Sigmoid colon (tissue), 7 donors: ENCODE results near the gene ALKBH3. TPM values are rescaled to one million over a fixed set of nuclear protein-coding genes. Genes with fewer than 3 reads are reported as not detected.

Experiments used
- DNase-seq: peaks from one replicate; pipeline ENCODE4 v3.0.0-alpha.2; 2019
- H3K27ac ChIP-seq, 4 donors: fragments of 200-600 bp; sonication (generic); one replicate each; pipeline ENCODE4 v1.5.1; 2016 to 2019; ENCODE audit warnings: mild to moderate bottlenecking in 1 of 4
- H3K27me3 ChIP-seq, 3 donors: fragments of 200-600 bp; sonication (generic); one replicate each; pipeline ENCODE4 v1.5.1; 2019; ENCODE audit warnings: mild to moderate bottlenecking in 1 of 3
- H3K36me3 ChIP-seq, 4 donors: fragments of 200-600 bp; sonication (generic); one replicate each; pipeline ENCODE4 v1.5.1; 2016 to 2019
- H3K4me1 ChIP-seq, 4 donors: fragments of 200-600 bp; sonication (generic); one replicate each; pipeline ENCODE4 v1.5.1; 2017 to 2019
- H3K4me3 ChIP-seq, 4 donors: fragments of 200-600 bp; sonication (generic); one replicate each; pipeline ENCODE4 v1.5.1; 2017 to 2019; ENCODE audit warnings: mild to moderate bottlenecking in 2 of 4, moderate library complexity in 1 of 4
- H3K9me3 ChIP-seq, 4 donors: fragments of 200-600 bp in 3 of 4; sonication (generic) in 3 of 4; one replicate each; pipeline versions ENCODE4 v1.5.1 to v1.6.1; 2013 to 2019
- EP300 ChIP-seq, 4 donors: sonication (generic); formaldehyde crosslinking; IDR thresholded peaks; one replicate each; pipeline ENCODE4 v1.6.1; 2017; ENCODE audit warnings: antibody characterized with exemption in 4 of 4
- POLR2A ChIP-seq, 2 donors: fragments of 450-650 bp; IDR thresholded peaks; one replicate each; pipeline ENCODE4 v1.6.1; 2016; ENCODE audit warnings: antibody characterized with exemption in 2 of 2, mild to moderate bottlenecking in 2 of 2, moderate library complexity in 2 of 2
- POLR2AphosphoS5 ChIP-seq, 4 donors: sonication (generic); formaldehyde crosslinking; IDR thresholded peaks; one replicate each; pipeline ENCODE4 v1.6.1; 2017; ENCODE audit warnings: antibody characterized with exemption in 4 of 4
- WGBS, 2 donors: extraction: QIAGEN DNeasy Blood & Tissue Kit; methylation state at CpG; one replicate each; pipeline ENCODE4 v1.1.7; 2013; 5-methylcytosine and 5-hydroxymethylcytosine counted together
- intact Hi-C: fragments of 100-400 bp; cut with DNase I; formaldehyde crosslinking; loops from one replicate; pipeline ENCODE4 v1.15.1; 2023
- polyA plus RNA-seq, 3 donors: library from polyadenylated mRNA; stranded (reverse); fragments of 200-250 nt; gene quantifications; one replicate each; pipeline ENCODE4 v1.2.3, GENCODE V29; 2013
- total RNA-seq, 4 donors: library from RNA; depleted of rRNA; stranded (reverse); fragments of >200 nt; gene quantifications; one replicate each; pipeline ENCODE4 v1.1.0, GENCODE V29; 2016
- TF ChIP-seq, protein P1 (sequence below), 4 experiments: fragments of 450-650 bp in 3 of 4; fragments of 200-600 bp in 1 of 4; IDR thresholded peaks; one replicate each; pipeline ENCODE4 v1.5.1; 2016 to 2019; ENCODE audit warnings: antibody characterized with exemption in 4 of 4, mild to moderate bottlenecking in 3 of 4, moderate library complexity in 2 of 4
- donor health status: healthy with polysubstance abuse.
- donor health status: Bipolar disorder and iron deficiency.
- donor health status: healthy.

ALKBH3 gene
- total and polyA plus RNA-seq, 7 donors: 15.7 to 31.2 (median 27.3) TPM

DNA sequence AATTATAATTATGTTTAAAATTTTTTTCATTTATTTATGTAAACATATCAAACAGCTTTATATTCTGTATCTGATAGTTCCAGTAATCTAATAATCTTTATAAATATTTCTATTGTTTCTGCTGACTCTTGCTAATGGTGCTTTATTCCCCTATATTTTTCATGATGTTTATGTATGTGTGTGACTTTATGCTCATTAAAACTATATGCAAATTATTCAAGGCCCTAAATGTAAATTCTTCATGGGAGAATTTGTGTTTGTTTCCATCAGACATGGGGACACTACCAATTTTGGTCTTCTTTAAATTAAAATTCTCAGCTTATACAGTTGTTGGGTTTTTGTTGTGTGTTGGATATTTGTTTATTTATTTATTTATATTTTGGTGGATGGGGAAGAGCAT, 13.7 kb upstream of the ALKBH3 start:
- intact Hi-C loops: no loop called here
- no peak for DNase-seq
- Histone ChIP-seq H3K4me1 (no peaks in the 10 kb centered on the region), H3K27me3 (peaks cover 0 to 20% (median 0%) of the 10 kb centered on the region in 3 donors), H3K4me3 (no peak overlapping the region), H3K9me3 (no peaks in the 10 kb centered on the region), H3K27ac (no peak overlapping the region), H3K36me3 (no peaks in the 10 kb centered on the region)
- TF ChIP-seq EP300 (IDR thresholded peaks at IDR 0.05): no peak
- TF ChIP-seq, protein P1, sequence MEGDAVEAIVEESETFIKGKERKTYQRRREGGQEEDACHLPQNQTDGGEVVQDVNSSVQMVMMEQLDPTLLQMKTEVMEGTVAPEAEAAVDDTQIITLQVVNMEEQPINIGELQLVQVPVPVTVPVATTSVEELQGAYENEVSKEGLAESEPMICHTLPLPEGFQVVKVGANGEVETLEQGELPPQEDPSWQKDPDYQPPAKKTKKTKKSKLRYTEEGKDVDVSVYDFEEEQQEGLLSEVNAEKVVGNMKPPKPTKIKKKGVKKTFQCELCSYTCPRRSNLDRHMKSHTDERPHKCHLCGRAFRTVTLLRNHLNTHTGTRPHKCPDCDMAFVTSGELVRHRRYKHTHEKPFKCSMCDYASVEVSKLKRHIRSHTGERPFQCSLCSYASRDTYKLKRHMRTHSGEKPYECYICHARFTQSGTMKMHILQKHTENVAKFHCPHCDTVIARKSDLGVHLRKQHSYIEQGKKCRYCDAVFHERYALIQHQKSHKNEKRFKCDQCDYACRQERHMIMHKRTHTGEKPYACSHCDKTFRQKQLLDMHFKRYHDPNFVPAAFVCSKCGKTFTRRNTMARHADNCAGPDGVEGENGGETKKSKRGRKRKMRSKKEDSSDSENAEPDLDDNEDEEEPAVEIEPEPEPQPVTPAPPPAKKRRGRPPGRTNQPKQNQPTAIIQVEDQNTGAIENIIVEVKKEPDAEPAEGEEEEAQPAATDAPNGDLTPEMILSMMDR (IDR thresholded peaks at IDR 0.05): no peak
- no peak for TF ChIP-seq POLR2AphosphoS5 (IDR thresholded peaks at IDR 0.05)
- no peak for TF ChIP-seq POLR2A (IDR thresholded peaks at IDR 0.05)

GRCh38 chr11:43868852-43869567, 11.6 kb upstream of the ALKBH3 start:
- no peaks in the 10 kb centered on the region for H3K4me1 ChIP-seq
- intact Hi-C loops: no loop called here
- H3K27me3 ChIP-seq: peaks cover 0 to 36% (median 0%) of the 10 kb centered on the region in 3 donors
- DNase-seq: no peak
- H3K36me3 ChIP-seq: no peaks in the 10 kb centered on the region
- H3K4me3 ChIP-seq: no peak overlapping the region
- 2 to 6% methylated on average over 5 of the region's 5 CpGs for WGBS, 2 donors
- no peak overlapping the region for H3K27ac ChIP-seq
- TF ChIP-seq POLR2A (IDR thresholded peaks at IDR 0.05) (no peak), POLR2AphosphoS5 (IDR thresholded peaks at IDR 0.05) (no peak), EP300 (IDR thresholded peaks at IDR 0.05) (no peak)
- TF ChIP-seq, protein P1 (IDR thresholded peaks at IDR 0.05): no peak
- no peaks in the 10 kb centered on the region for H3K9me3 ChIP-seq

DNA sequence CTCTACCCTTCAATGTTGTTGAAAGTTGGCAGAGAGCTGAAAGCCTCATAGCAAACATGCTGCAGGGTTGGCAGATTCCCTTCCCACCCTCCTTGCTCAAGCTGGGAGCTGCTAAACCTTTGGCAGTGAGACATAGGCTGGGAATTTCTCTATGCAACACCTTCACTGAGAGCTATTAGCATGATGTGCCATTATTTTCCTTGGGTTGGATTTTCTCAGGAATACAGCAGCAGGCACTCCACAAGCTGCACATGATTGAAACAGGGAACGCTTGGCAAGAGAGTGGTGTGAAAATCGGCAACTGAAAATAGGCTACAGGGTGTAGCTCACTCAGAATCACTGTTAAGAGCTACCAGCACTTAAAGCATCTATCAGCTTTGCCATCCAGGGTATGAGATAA, 9.6 kb upstream of the ALKBH3 start:
- H3K27ac ChIP-seq: no peak overlapping the region
- H3K4me1 ChIP-seq: no peaks in the 10 kb centered on the region
- intact Hi-C loops: no loop called here
- 84 to 92% methylated on average over 2 of the region's 2 CpGs for WGBS, 2 donors
- TF ChIP-seq POLR2AphosphoS5 (IDR thresholded peaks at IDR 0.05) (no peak), EP300 (IDR thresholded peaks at IDR 0.05) (no peak), POLR2A (IDR thresholded peaks at IDR 0.05) (no peak)
- TF ChIP-seq, protein P1 (IDR thresholded peaks at IDR 0.05): no peak
- H3K4me3 ChIP-seq: no peak overlapping the region
- peaks cover 0 to 47% (median 10%) of the 10 kb centered on the region in 3 donors for H3K27me3 ChIP-seq
- H3K9me3 ChIP-seq: no peaks in the 10 kb centered on the region
- H3K36me3 ChIP-seq: no peaks in the 10 kb centered on the region
- no peak for DNase-seq

- intact Hi-C loops: no loop called here
- peaks cover 0 to 56% (median 10%) of the 10 kb centered on the region in 3 donors for H3K27me3 ChIP-seq
- no peaks in the 10 kb centered on the region for H3K36me3 ChIP-seq
- DNase-seq: no peak
- no peaks in the 10 kb centered on the region for H3K4me1 ChIP-seq
- H3K27ac ChIP-seq: no peak overlapping the region
- TF ChIP-seq POLR2A (IDR thresholded peaks at IDR 0.05) (no peak), POLR2AphosphoS5 (IDR thresholded peaks at IDR 0.05) (no peak), EP300 (IDR thresholded peaks at IDR 0.05) (no peak)
- TF ChIP-seq, protein P1 (IDR thresholded peaks at IDR 0.05): no peak
- H3K9me3 ChIP-seq: no peaks in the 10 kb centered on the region
- 78 to 81% methylated on average over 7 of the region's 7 CpGs for WGBS, 2 donors
- H3K4me3 ChIP-seq: no peak overlapping the region
These were observed 7.6 kb upstream of the ALKBH3 start for GRCh38 chr11:43872995-43873394.

GRCh38 chr11:43874078-43874477, 6.6 kb upstream of the ALKBH3 start:
- peaks cover 0 to 56% (median 10%) of the 10 kb centered on the region in 3 donors for H3K27me3 ChIP-seq

More at GRCh38 chr11:43874078-43874477, 6.6 kb upstream of the ALKBH3 start:
- Histone ChIP-seq H3K9me3 (no peaks in the 10 kb centered on the region), H3K4me3 (no peak overlapping the region), H3K4me1 (no peaks in the 10 kb centered on the region), H3K36me3 (no peaks in the 10 kb centered on the region), H3K27ac (no peak overlapping the region)
- no peak for TF ChIP-seq POLR2A (IDR thresholded peaks at IDR 0.05)
- TF ChIP-seq, protein P1 (IDR thresholded peaks at IDR 0.05): no peak
- no peak for TF ChIP-seq POLR2AphosphoS5 (IDR thresholded peaks at IDR 0.05)
- TF ChIP-seq EP300 (IDR thresholded peaks at IDR 0.05): no peak
- no peak for DNase-seq
- WGBS, 2 donors: 81 to 83% methylated on average over 3 of the region's 3 CpGs
- intact Hi-C loops: no loop called here
